Hepatocyte (in vitro differentiated cells): ENCODE results near the gene DMBX1. TPM values are rescaled to one million over a fixed set of nuclear protein-coding genes. Genes with fewer than 3 reads are reported as not detected.

Source experiments
- DNase-seq: peaks from one replicate; pipeline ENCODE4 v3.0.0-alpha.2; 2016; ENCODE audit warnings: low spot score
- H2AFZ ChIP-seq: fragments of 200-600 bp; sonication (generic); 2 replicates; pipeline ENCODE4 v1.6.0; 2016; ENCODE audit warnings: antibody characterized with exemption, mild to moderate bottlenecking
- H3K27ac ChIP-seq: fragments of 200-600 bp; sonication (generic); 2 replicates; pipeline ENCODE4 v1.5.1; 2016; ENCODE audit warnings: mild to moderate bottlenecking
- H3K27me3 ChIP-seq: fragments of 200-600 bp; sonication (generic); 2 replicates; pipeline ENCODE4 v1.6.1; 2016
- H3K36me3 ChIP-seq: fragments of 200-600 bp; sonication (generic); replicated peaks from 2 replicates; pipeline ENCODE4 v1.5.1; 2016; ENCODE audit warnings: low read depth; ENCODE audit not compliant: insufficient read depth
- H3K4me1 ChIP-seq: fragments of 200-600 bp; sonication (generic); 2 replicates; pipeline ENCODE4 v1.5.1; 2016; ENCODE audit warnings: mild to moderate bottlenecking, moderate library complexity; ENCODE audit not compliant: insufficient read depth
- H3K4me2 ChIP-seq: fragments of 200-600 bp; sonication (generic); 2 replicates; pipeline ENCODE4 v1.6.0; 2016
- H3K4me3 ChIP-seq: fragments of 200-600 bp; sonication (generic); 2 replicates; pipeline ENCODE4 v1.5.1; 2016; ENCODE audit warnings: mild to moderate bottlenecking
- H3K79me2 ChIP-seq: fragments of 200-600 bp; sonication (generic); 2 replicates; pipeline ENCODE4 v1.6.0; 2017; ENCODE audit warnings: mild to moderate bottlenecking
- H3K9me2 ChIP-seq: fragments of 200-600 bp; sonication (generic); replicated peaks from 2 replicates; pipeline ENCODE4 v1.6.0; 2017; ENCODE audit warnings: mild to moderate bottlenecking; ENCODE audit not compliant: insufficient read depth
- H3K9me3 ChIP-seq: fragments of 200-600 bp; sonication (generic); 2 replicates; pipeline ENCODE4 v1.5.1; 2016; ENCODE audit warnings: low read depth, mild to moderate bottlenecking
- H4K20me1 ChIP-seq: fragments of 200-600 bp; sonication (generic); 2 replicates; pipeline ENCODE4 v1.6.0; 2016; ENCODE audit warnings: mild to moderate bottlenecking; ENCODE audit not compliant: insufficient read depth, poor library complexity, severe bottlenecking
- EZH2 ChIP-seq: fragments of 200-600 bp; sonication (generic); IDR thresholded peaks from 2 replicates; pipeline ENCODE4 v1.6.1; 2016; ENCODE audit warnings: antibody characterized with exemption, mild to moderate bottlenecking, borderline replicate concordance
- EZH2phosphoT487 ChIP-seq: fragments of 200-600 bp; sonication (generic); IDR thresholded peaks from one replicate; pipeline ENCODE4 v1.6.1; 2018; ENCODE audit warnings: antibody characterized with exemption, mild to moderate bottlenecking, low read depth, moderate library complexity; ENCODE audit not compliant: unreplicated experiment, severe bottlenecking
- WGBS: methylation state at CpG from one replicate; pipeline ENCODE4 v1.1.6; 2016; ENCODE audit warnings: low lambda C conversion rate; ENCODE audit errors: missing lambda C conversion rate; 5-methylcytosine and 5-hydroxymethylcytosine counted together
- polyA plus RNA-seq: library from polyadenylated mRNA; unstranded; fragments of >200 nt; fragmentation: Nextera tagmentation; extraction: Ambion mirVana; gene quantifications from 2 replicates; pipeline ENCODE4 v1.2.1, GENCODE V29; 2016
- total RNA-seq: library from RNA; depleted of rRNA; stranded (reverse); fragments of >200 nt; gene quantifications from 2 replicates; pipeline ENCODE4 v1.2.3, GENCODE V29; 2014
- TF ChIP-seq, protein P1 (sequence below): fragments of 200-600 bp; sonication (generic); IDR thresholded peaks from 2 replicates; pipeline ENCODE4 v1.5.1; 2016; ENCODE audit warnings: antibody characterized with exemption, mild to moderate bottlenecking; ENCODE audit not compliant: poor library complexity

Gene DMBX1
- total and polyA plus RNA-seq, 2 experiments from 2014 or later, result not detected

GRCh38 chr1:46529031-46529630 lies 39.5 kb downstream of the DMBX1 start:
- WGBS, result 72% methylated on average over 4 of the region's 4 CpGs
- peaks cover 63% of the 10 kb centered on the region for H3K27me3 ChIP-seq
- DNase-seq, result no peak

GRCh38 chr1:46530311-46530710 lies 40.7 kb downstream of the DMBX1 start:
- H2AFZ ChIP-seq, result no peak overlapping the region
- no peak overlapping the region for H3K4me2 ChIP-seq
- H3K79me2 ChIP-seq, result no peaks in the 10 kb centered on the region
- DNase-seq, result no peak
- H3K9me2 ChIP-seq, result no peaks in the 10 kb centered on the region
- no peak overlapping the region for H3K27ac ChIP-seq
- no peaks in the 10 kb centered on the region for H4K20me1 ChIP-seq
- no peaks in the 10 kb centered on the region for H3K36me3 ChIP-seq
- peaks cover 60% of the 10 kb centered on the region for H3K27me3 ChIP-seq
- H3K4me3 ChIP-seq, result no peak overlapping the region
- no peaks in the 10 kb centered on the region for H3K9me3 ChIP-seq
- H3K4me1 ChIP-seq, result no peaks in the 10 kb centered on the region
- TF ChIP-seq EZH2 (no peak), EZH2phosphoT487 (no peak)
- TF ChIP-seq, protein P1, sequence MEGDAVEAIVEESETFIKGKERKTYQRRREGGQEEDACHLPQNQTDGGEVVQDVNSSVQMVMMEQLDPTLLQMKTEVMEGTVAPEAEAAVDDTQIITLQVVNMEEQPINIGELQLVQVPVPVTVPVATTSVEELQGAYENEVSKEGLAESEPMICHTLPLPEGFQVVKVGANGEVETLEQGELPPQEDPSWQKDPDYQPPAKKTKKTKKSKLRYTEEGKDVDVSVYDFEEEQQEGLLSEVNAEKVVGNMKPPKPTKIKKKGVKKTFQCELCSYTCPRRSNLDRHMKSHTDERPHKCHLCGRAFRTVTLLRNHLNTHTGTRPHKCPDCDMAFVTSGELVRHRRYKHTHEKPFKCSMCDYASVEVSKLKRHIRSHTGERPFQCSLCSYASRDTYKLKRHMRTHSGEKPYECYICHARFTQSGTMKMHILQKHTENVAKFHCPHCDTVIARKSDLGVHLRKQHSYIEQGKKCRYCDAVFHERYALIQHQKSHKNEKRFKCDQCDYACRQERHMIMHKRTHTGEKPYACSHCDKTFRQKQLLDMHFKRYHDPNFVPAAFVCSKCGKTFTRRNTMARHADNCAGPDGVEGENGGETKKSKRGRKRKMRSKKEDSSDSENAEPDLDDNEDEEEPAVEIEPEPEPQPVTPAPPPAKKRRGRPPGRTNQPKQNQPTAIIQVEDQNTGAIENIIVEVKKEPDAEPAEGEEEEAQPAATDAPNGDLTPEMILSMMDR, result no peak
- WGBS, result 60% methylated on average over 3 of the region's 3 CpGs

More at GRCh38 chr1:46529031-46529630, 39.5 kb downstream of the DMBX1 start:
- no peaks in the 10 kb centered on the region for H3K79me2 ChIP-seq
- no peak overlapping the region for H2AFZ ChIP-seq
- H3K4me1 ChIP-seq, result no peaks in the 10 kb centered on the region
- no peak overlapping the region for H3K4me3 ChIP-seq
- no peak overlapping the region for H3K27ac ChIP-seq
- H3K36me3 ChIP-seq, result no peaks in the 10 kb centered on the region
- H4K20me1 ChIP-seq, result no peaks in the 10 kb centered on the region
- no peaks in the 10 kb centered on the region for H3K9me3 ChIP-seq
- H3K9me2 ChIP-seq, result no peaks in the 10 kb centered on the region
- TF ChIP-seq, protein P1, result no peak
- no peak for TF ChIP-seq EZH2
- TF ChIP-seq EZH2phosphoT487, result no peak
- H3K4me2 ChIP-seq, result no peak overlapping the region

- Histone ChIP-seq H2AFZ (no peak overlapping the region), H3K4me1 (no peaks in the 10 kb centered on the region), H3K27me3 (peaks cover 54% of the 10 kb centered on the region), H3K36me3 (no peaks in the 10 kb centered on the region), H3K9me3 (no peaks in the 10 kb centered on the region), H3K79me2 (no peaks in the 10 kb centered on the region), H3K27ac (no peak overlapping the region), H3K9me2 (no peaks in the 10 kb centered on the region), H3K4me3 (no peak overlapping the region), H3K4me2 (no peak overlapping the region), H4K20me1 (no peaks in the 10 kb centered on the region)
- TF ChIP-seq EZH2 (no peak), EZH2phosphoT487 (no peak)
- TF ChIP-seq, protein P1, result peak; percentile 20
- WGBS, result 44% methylated on average over 6 of the region's 6 CpGs
- peak; percentile 51 for DNase-seq
Observed at GRCh38 chr1:46530791-46531409, 41.3 kb downstream of the DMBX1 start.
